ENCODE results near the gene ADAMTS17. TPM values are rescaled to one million over a fixed set of nuclear protein-coding genes. Genes with fewer than 3 reads are reported as not detected.

Gene ADAMTS17
- total RNA-seq (2021; ENCODE audit: unreplicated experiment) = 1.6 TPM
- polyA plus RNA-seq (2012; ENCODE audit: insufficient read length) = 1.3 TPM
- Bru-seq, nascent RNA = percentile 22 among the genes with signal in this experiment
- percentile 23 among the genes with signal in this experiment for BruChase-seq, experiment 1, labeled RNA remaining after a 2-hour chase
- BruChase-seq, experiment 2, labeled RNA remaining after a 6-hour chase = percentile 17 among the genes with signal in this experiment
- long read RNA-seq = 0 reads

GRCh38 chr15:100341750-100342560, at the start of gene ADAMTS17:
Gene ADAMTS17, minus strand, starts transcription at chr15:100341975. Its CDS starts 76 bp downstream, at chr15:100341899.
- peaks cover 19% of the 10 kb centered on the region for H3K27me3 ChIP-seq (ENCODE audit: control insufficient read depth, insufficient read depth, low read length)
- intact Hi-C loops (cut with micrococcal nuclease; ENCODE audit: unreplicated experiment) (loop anchor here (10.0 kb wide), 1 partner anchor 253 kb away; no protein-coding TSS in a partner anchor), in situ Hi-C loops (cut with HindIII; ENCODE audit: low pct_unique_long_range_greater_than_20kb, low sequenced_read_pairs) (no loop called here)
- ATAC-seq (peak; percentile 98), DNase-seq (ENCODE audit: low read depth, low spot score) (peak; percentile 64)
- H3K4me1 ChIP-seq (ENCODE audit: control insufficient read depth, insufficient read depth, low read length) = no peaks in the 10 kb centered on the region
- no peak for TF ChIP-seq SIN3A (IDR thresholded peaks at IDR 0.05; ENCODE audit: borderline replicate concordance, insufficient read depth, low read depth, low read length)
- no peak for TF ChIP-seq REST (IDR thresholded peaks at IDR 0.05; ENCODE audit: insufficient read depth in 1 of 2, low read depth in 2 of 2, low read length in 1 of 2)
- TF ChIP-seq POLR2AphosphoS5 (IDR thresholded peaks at IDR 0.05; ENCODE audit: low read depth, low read length) = no peak
- TF ChIP-seq TCF7L2 (IDR thresholded peaks at IDR 0.05; ENCODE audit: low read depth, low read length) = no peak
- TF ChIP-seq, protein P1, sequence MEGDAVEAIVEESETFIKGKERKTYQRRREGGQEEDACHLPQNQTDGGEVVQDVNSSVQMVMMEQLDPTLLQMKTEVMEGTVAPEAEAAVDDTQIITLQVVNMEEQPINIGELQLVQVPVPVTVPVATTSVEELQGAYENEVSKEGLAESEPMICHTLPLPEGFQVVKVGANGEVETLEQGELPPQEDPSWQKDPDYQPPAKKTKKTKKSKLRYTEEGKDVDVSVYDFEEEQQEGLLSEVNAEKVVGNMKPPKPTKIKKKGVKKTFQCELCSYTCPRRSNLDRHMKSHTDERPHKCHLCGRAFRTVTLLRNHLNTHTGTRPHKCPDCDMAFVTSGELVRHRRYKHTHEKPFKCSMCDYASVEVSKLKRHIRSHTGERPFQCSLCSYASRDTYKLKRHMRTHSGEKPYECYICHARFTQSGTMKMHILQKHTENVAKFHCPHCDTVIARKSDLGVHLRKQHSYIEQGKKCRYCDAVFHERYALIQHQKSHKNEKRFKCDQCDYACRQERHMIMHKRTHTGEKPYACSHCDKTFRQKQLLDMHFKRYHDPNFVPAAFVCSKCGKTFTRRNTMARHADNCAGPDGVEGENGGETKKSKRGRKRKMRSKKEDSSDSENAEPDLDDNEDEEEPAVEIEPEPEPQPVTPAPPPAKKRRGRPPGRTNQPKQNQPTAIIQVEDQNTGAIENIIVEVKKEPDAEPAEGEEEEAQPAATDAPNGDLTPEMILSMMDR (IDR thresholded peaks at IDR 0.05) = peak; percentile 98
- H3K27ac ChIP-seq (ENCODE audit: low read length) = no peak within 1 kb of the TSS
- CTCF ChIA-PET = interaction anchor here (0.6 to 0.8 kb wide), 2 partner anchors 8 to 695 kb away, joined by 3 to 4 read pairs; no protein-coding TSS in a partner anchor
- no peaks in the 10 kb centered on the region for H3K9me3 ChIP-seq (ENCODE audit: control insufficient read depth, insufficient read depth, low read depth, low read length)
- POLR2A ChIA-PET = no interaction called here
- peak within 1 kb of the TSS; percentile 62 for H3K4me3 ChIP-seq (ENCODE audit: low read depth in 2 of 2, low read length in 2 of 2)
- no TSS peak for BruUV-seq (replicated peaks)
- H3K36me3 ChIP-seq (ENCODE audit: control insufficient read depth, insufficient read depth, low read length) = no peaks in the 10 kb centered on the region

DNA sequence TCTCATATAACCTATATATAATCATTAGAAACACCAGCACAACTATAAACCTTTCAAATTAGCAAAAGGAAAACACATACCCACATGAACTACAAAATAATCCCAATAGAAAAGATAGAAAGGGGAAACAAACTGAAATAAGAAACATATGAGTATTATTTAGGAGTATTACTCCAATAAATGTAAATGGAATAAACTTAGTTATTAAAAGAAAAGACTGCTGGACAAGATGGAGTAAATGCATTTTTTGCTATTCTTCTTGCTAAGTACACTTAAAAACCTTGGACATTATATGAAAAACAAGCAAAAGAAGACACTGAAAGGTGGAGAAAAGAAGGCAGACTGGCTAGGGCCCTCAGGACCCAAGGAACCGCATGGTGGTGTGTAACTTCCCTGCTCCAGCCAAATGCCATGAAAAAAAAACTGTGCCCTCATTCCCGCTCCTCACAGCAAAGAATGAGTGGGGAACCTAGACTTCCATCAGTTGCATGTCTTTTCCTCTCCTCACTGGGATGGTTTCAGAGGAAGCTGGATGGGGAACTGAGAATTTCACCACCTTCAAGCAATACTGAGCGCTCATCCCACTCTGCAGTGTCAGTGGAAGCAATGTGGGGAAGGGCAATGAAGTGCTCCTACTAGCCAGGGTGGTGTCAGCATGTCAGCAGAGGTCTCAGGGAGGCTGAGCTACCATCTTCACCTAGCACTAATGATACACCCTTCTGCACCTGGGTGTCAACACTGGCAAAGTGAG, 43.7 kb upstream of the ADAMTS17 start:
- H3K36me3 ChIP-seq (ENCODE audit: control insufficient read depth, insufficient read depth, low read length) = no peaks in the 10 kb centered on the region
- H3K27ac ChIP-seq (ENCODE audit: low read length) = no peak overlapping the region
- no peak overlapping the region for H3K4me3 ChIP-seq (ENCODE audit: low read depth in 2 of 2, low read length in 2 of 2)
- ChIA-PET CTCF (no interaction called here), POLR2A (no interaction called here)
- BruUV-seq (replicated peaks) = no TSS peak
- ATAC-seq (no peak), DNase-seq (ENCODE audit: low read depth, low spot score) (no peak)
- in situ Hi-C loops (cut with HindIII; ENCODE audit: low pct_unique_long_range_greater_than_20kb, low sequenced_read_pairs) = no loop called here
- H3K4me1 ChIP-seq (ENCODE audit: control insufficient read depth, insufficient read depth, low read length) = no peaks in the 10 kb centered on the region
- peaks cover 6% of the 10 kb centered on the region; the same call in 1 of the 2 replicates for H3K9me3 ChIP-seq (ENCODE audit: control insufficient read depth, insufficient read depth, low read depth, low read length)
- TF ChIP-seq TCF7L2 (IDR thresholded peaks at IDR 0.05; ENCODE audit: low read depth, low read length) (no peak), POLR2AphosphoS5 (IDR thresholded peaks at IDR 0.05; ENCODE audit: low read depth, low read length) (no peak), SIN3A (IDR thresholded peaks at IDR 0.05; ENCODE audit: borderline replicate concordance, insufficient read depth, low read depth, low read length) (no peak), REST (IDR thresholded peaks at IDR 0.05; ENCODE audit: insufficient read depth in 1 of 2, low read depth in 2 of 2, low read length in 1 of 2) (no peak)
- TF ChIP-seq, protein P1 (IDR thresholded peaks at IDR 0.05) = no peak
- H3K27me3 ChIP-seq (ENCODE audit: control insufficient read depth, insufficient read depth, low read length) = no peaks in the 10 kb centered on the region
- intact Hi-C loops (cut with micrococcal nuclease; ENCODE audit: unreplicated experiment) = no loop called here
